HEK293T (cell line): ENCODE results near the gene PCDHGA9.

Source experiments
- ARNT ChIP-seq: fragments of 450-650 bp; IDR thresholded peaks from 2 replicates; pipeline ENCODE4 v1.6.1; 2017; ENCODE audit warnings: mild to moderate bottlenecking
- BHLHE40 ChIP-seq: fragments of 450-650 bp; IDR thresholded peaks from 2 replicates; pipeline ENCODE4 v1.6.1; 2016; ENCODE audit warnings: mild to moderate bottlenecking, moderate library complexity, borderline replicate concordance
- CTBP1 ChIP-seq: fragments of 450-650 bp; IDR thresholded peaks from 2 replicates; pipeline ENCODE4 v1.6.1; 2016; ENCODE audit warnings: borderline replicate concordance
- ELF4 ChIP-seq: fragments of 450-650 bp; IDR thresholded peaks from 2 replicates; pipeline ENCODE4 v1.6.1; 2017; ENCODE audit warnings: antibody characterized with exemption
- FOXA1 ChIP-seq: fragments of 450-650 bp; IDR thresholded peaks from 2 replicates; pipeline ENCODE4 v1.6.1; 2016; ENCODE audit warnings: mild to moderate bottlenecking
- FOXK2 ChIP-seq: fragments of 450-650 bp; IDR thresholded peaks from 2 replicates; pipeline ENCODE4 v1.6.1; 2016; ENCODE audit warnings: mild to moderate bottlenecking
- FOXM1 ChIP-seq: fragments of 450-650 bp; IDR thresholded peaks from 2 replicates; pipeline ENCODE4 v1.6.1; 2017; ENCODE audit warnings: mild to moderate bottlenecking, borderline replicate concordance
- HDGF ChIP-seq: fragments of 450-650 bp; IDR thresholded peaks from 2 replicates; pipeline ENCODE4 v1.6.1; 2017; ENCODE audit warnings: antibody characterized with exemption, borderline replicate concordance
- L3MBTL2 ChIP-seq: fragments of 450-650 bp; conservative IDR thresholded peaks from 2 replicates; pipeline ENCODE4 v1.6.1; 2016; ENCODE audit warnings: mild to moderate bottlenecking
- PKNOX1 ChIP-seq: fragments of 450-650 bp; IDR thresholded peaks from 2 replicates; pipeline ENCODE4 v1.6.1; 2016
- SP1 ChIP-seq: fragments of 450-650 bp; IDR thresholded peaks from 2 replicates; pipeline ENCODE4 v1.6.1; 2017
- SUZ12 ChIP-seq: fragments of 450-650 bp; IDR thresholded peaks from 2 replicates; pipeline ENCODE4 v1.6.1; 2016; ENCODE audit warnings: mild to moderate bottlenecking
- TARDBP ChIP-seq: fragments of 450-650 bp; IDR thresholded peaks from 2 replicates; pipeline ENCODE4 v1.6.1; 2016
- ZNF384 ChIP-seq: fragments of 450-650 bp; IDR thresholded peaks from 2 replicates; pipeline ENCODE4 v1.6.1; 2016

- TF ChIP-seq TARDBP (no peak), ELF4 (no peak), FOXM1 (no peak), HDGF (no peak), SUZ12 (no peak), BHLHE40 (no peak), PKNOX1 (no peak), ARNT (no peak), FOXA1 (no peak), SP1 (no peak), FOXK2 (no peak), L3MBTL2 (no peak), CTBP1 (no peak), ZNF384 (no peak)
Measured at GRCh38 chr5:141431286-141431685, 28.7 kb downstream of the PCDHGA9 start.
